H1 (cell line): ENCODE data around the gene CSRP1. TPM values are rescaled to one million over a fixed set of nuclear protein-coding genes. Genes with fewer than 3 reads are reported as not detected.

ENCODE experiments used
- CTCF ChIA-PET: fragments of 300-600 bp; sonication (Branson Sonifier 250); formaldehyde crosslinking; loops from one replicate; lab custom pipeline; 2021; ENCODE audit not compliant: partially characterized antibody; lab: Charles Lee
- POLR2A ChIA-PET: fragments of 300-600 bp; sonication (Branson Sonifier 250); formaldehyde crosslinking; loops from one replicate; lab custom pipeline; 2021; ENCODE audit warnings: inconsistent platforms; ENCODE audit not compliant: partially characterized antibody; lab: Charles Lee
- DNase-seq, 2 experiments: peaks; one replicate each; pipeline versions ENCODE4 v3.0.0 to v3.0.0-alpha.2; 2010 to 2022; ENCODE audit warnings: low spot score in 2 of 2, low read depth in 1 of 2, mixed read lengths in 1 of 2
- FAIRE-seq: peaks from 2 replicates; lab custom pipeline; 2011; peaks lifted over from hg19 to GRCh38; lab: Jason Lieb, UNC
- H2AFZ ChIP-seq: 2 replicates; pipeline ENCODE4 v1.8.1; 2012; ENCODE audit warnings: low read length, inconsistent platforms
- H2AK5ac ChIP-seq: 2 replicates; pipeline ENCODE4 v1.6.1; 2013; ENCODE audit warnings: low read depth, low read length
- H2BK120ac ChIP-seq: replicated peaks from 2 replicates; pipeline ENCODE3; 2013; ENCODE audit warnings: low read depth, low read length, inconsistent platforms
- H2BK12ac ChIP-seq: 2 replicates; pipeline ENCODE4 v1.6.1; 2013; ENCODE audit warnings: low read depth, low read length
- H2BK15ac ChIP-seq: 2 replicates; pipeline ENCODE4 v1.6.1; 2013; ENCODE audit warnings: low read length
- H2BK20ac ChIP-seq: 2 replicates; pipeline ENCODE4 v1.6.1; 2013; ENCODE audit warnings: low read length
- H2BK5ac ChIP-seq: 2 replicates; pipeline ENCODE4 v1.6.1; 2013; ENCODE audit warnings: low read depth, low read length
- H3K14ac ChIP-seq: 2 replicates; pipeline ENCODE4 v1.6.1; 2013; ENCODE audit warnings: inconsistent platforms; ENCODE audit not compliant: insufficient read length
- H3K18ac ChIP-seq: 2 replicates; pipeline ENCODE4 v1.6.1; 2013; ENCODE audit warnings: low read length; ENCODE audit errors: extremely low read depth
- H3K23ac ChIP-seq: 2 replicates; pipeline ENCODE4 v1.6.1; 2013; ENCODE audit warnings: inconsistent platforms; ENCODE audit not compliant: insufficient read length
- H3K23me2 ChIP-seq: 2 replicates; pipeline ENCODE4 v1.6.1; 2013; ENCODE audit warnings: low read depth, low read length
- H3K27ac ChIP-seq: 2 replicates; pipeline ENCODE4 v1.6.1; 2011; ENCODE audit warnings: low read depth, low read length, inconsistent platforms
- H3K27me3 ChIP-seq, 4 experiments: replicated peaks in 1 of 4; 1 replicate in 1 of 4; 2 replicates in 3 of 4; pipeline versions ENCODE4 v1.6.1 to v1.8.1; 2011 to 2013; ENCODE audit warnings: low read length in 3 of 4, mild to moderate bottlenecking in 3 of 4, inconsistent platforms in 2 of 4, mixed read lengths in 2 of 4, moderate library complexity in 1 of 4; ENCODE audit not compliant: control insufficient read depth in 3 of 4, insufficient read depth in 3 of 4; ENCODE audit errors: extremely low read depth in 1 of 4
- H3K36me3 ChIP-seq, 4 experiments: 2 replicates each; pipeline versions ENCODE4 v1.6.1 to v1.8.1; 2011 to 2013; ENCODE audit warnings: mild to moderate bottlenecking in 4 of 4, low read length in 3 of 4, moderate library complexity in 2 of 4, control low read depth in 1 of 4, inconsistent platforms in 1 of 4; ENCODE audit not compliant: insufficient read depth in 4 of 4, control insufficient read depth in 2 of 4
- H3K4ac ChIP-seq: replicated peaks from 2 replicates; pipeline ENCODE3; 2013; ENCODE audit warnings: low read length, low read depth, mixed read lengths, inconsistent platforms; ENCODE audit not compliant: insufficient read length
- H3K4me1 ChIP-seq, 4 experiments: replicated peaks in 1 of 4; 1 replicate in 1 of 4; 2 replicates in 3 of 4; pipeline versions ENCODE4 v1.6.1 to v1.8.1; 2011 to 2013; ENCODE audit warnings: low read length in 3 of 4, inconsistent platforms in 2 of 4, mixed read lengths in 1 of 4; ENCODE audit not compliant: insufficient read depth in 4 of 4, control insufficient read depth in 3 of 4
- H3K4me2 ChIP-seq, 2 experiments: 2 replicates each; pipeline versions ENCODE4 v1.6.1 to v1.8.1; 2011 to 2013; ENCODE audit warnings: low read depth in 2 of 2, low read length in 2 of 2, control low read depth in 1 of 2, inconsistent platforms in 1 of 2, mild to moderate bottlenecking in 1 of 2; ENCODE audit not compliant: insufficient read depth in 1 of 2
- H3K4me3 ChIP-seq, 4 experiments: fragments of 200-600, 300-600 bp in 1 of 4; sonication (generic), shearing (Covaris generic), sonication (Bioruptor Twin) in 1 of 4; 2 replicates each; pipeline versions ENCODE4 v1.5.1 to v1.8.1; 2011 to 2016; ENCODE audit warnings: low read length in 4 of 4, low read depth in 3 of 4, control low read depth in 2 of 4, inconsistent platforms in 2 of 4, mild to moderate bottlenecking in 2 of 4, mixed read lengths in 1 of 4, moderate library complexity in 1 of 4; ENCODE audit not compliant: insufficient read depth in 2 of 4; ENCODE audit errors: extremely low read depth in 1 of 4
- H3K56ac ChIP-seq: replicated peaks from 2 replicates; pipeline ENCODE3; 2013; ENCODE audit warnings: low read depth, mild to moderate bottlenecking, mixed read lengths, low read length, inconsistent platforms; ENCODE audit not compliant: insufficient read length
- H3K79me1 ChIP-seq: 2 replicates; pipeline ENCODE4 v1.6.1; 2013; ENCODE audit warnings: low read depth, low read length, control low read depth
- H3K79me2 ChIP-seq, 2 experiments: 2 replicates each; pipeline versions ENCODE4 v1.6.1 to v1.8.1; 2012 to 2013; ENCODE audit warnings: low read length in 2 of 2, mild to moderate bottlenecking in 2 of 2, inconsistent platforms in 1 of 2; ENCODE audit not compliant: insufficient read depth in 2 of 2, control insufficient read depth in 1 of 2
- H3K9ac ChIP-seq, 4 experiments: replicated peaks in 1 of 4; 1 replicate in 1 of 4; 2 replicates in 3 of 4; pipeline versions ENCODE4 v1.6.1 to v1.8.1; 2011 to 2013; ENCODE audit warnings: low read depth in 3 of 4, low read length in 3 of 4, control low read depth in 2 of 4, mild to moderate bottlenecking in 2 of 4, moderate library complexity in 2 of 4, inconsistent platforms in 1 of 4; ENCODE audit errors: extremely low read depth in 1 of 4
- H3K9me3 ChIP-seq, 2 experiments: 2 replicates each; pipeline versions ENCODE4 v1.6.1 to v1.8.1; 2012 to 2013; ENCODE audit warnings: mild to moderate bottlenecking in 2 of 2, moderate library complexity in 2 of 2, control low read depth in 1 of 2, inconsistent platforms in 1 of 2, low read depth in 1 of 2, low read length in 1 of 2, mixed read lengths in 1 of 2; ENCODE audit not compliant: insufficient read depth in 2 of 2
- H4K20me1 ChIP-seq, 2 experiments: replicated peaks in 1 of 2; 2 replicates each; pipeline versions ENCODE3 to v1.8.1; 2011 to 2013; ENCODE audit warnings: inconsistent platforms in 2 of 2, low read length in 2 of 2, mild to moderate bottlenecking in 1 of 2; ENCODE audit not compliant: insufficient read depth in 2 of 2, control insufficient read depth in 1 of 2
- H4K5ac ChIP-seq: 2 replicates; pipeline ENCODE4 v1.6.1; 2013; ENCODE audit warnings: low read length, low read depth, mixed read lengths, inconsistent platforms; ENCODE audit not compliant: insufficient read length
- H4K8ac ChIP-seq: 2 replicates; pipeline ENCODE4 v1.8.0; 2013; ENCODE audit warnings: mild to moderate bottlenecking, moderate library complexity, low read length, inconsistent platforms; ENCODE audit not compliant: insufficient read depth; ENCODE audit errors: extremely low read depth
- H4K91ac ChIP-seq: replicated peaks from 2 replicates; pipeline ENCODE3; 2013; ENCODE audit warnings: low read length, mixed read lengths, inconsistent platforms; ENCODE audit not compliant: insufficient read length
- RXRA ChIP-seq: IDR thresholded peaks from 2 replicates; pipeline ENCODE4 v1.6.1; 2011; ENCODE audit warnings: low read depth, mild to moderate bottlenecking, low read length, moderate library complexity; ENCODE audit not compliant: insufficient read depth
- SP1 ChIP-seq: IDR thresholded peaks from 2 replicates; pipeline ENCODE4 v1.6.1; 2011; ENCODE audit warnings: low read depth, low read length
- WGBS, 2 experiments: shearing (Covaris generic) in 1 of 2; methylation state at CpG; one replicate each; pipeline versions ENCODE4 v1.1.6 to v1.1.7; 2013 to 2015; ENCODE audit warnings: low lambda C conversion rate in 2 of 2, mixed read lengths in 2 of 2, inconsistent platforms in 1 of 2, low coverage in 1 of 2, missing lambda C conversion rate in 1 of 2; ENCODE audit not compliant: insufficient replicate concordance in 2 of 2, insufficient coverage in 1 of 2, insufficient read length in 1 of 2; ENCODE audit errors: extremely low coverage in 1 of 2, missing lambda C conversion rate in 1 of 2; 5-methylcytosine and 5-hydroxymethylcytosine counted together
- polyA plus RNA-seq, 7 experiments: library from polyadenylated mRNA; depleted of rRNA in 3 of 7; stranded (reverse) in 5 of 7; unstranded in 2 of 7; fragments of >200 nt in 5 of 7; fragments of 200-250 nt in 2 of 7; gene quantifications; 1 replicate in 5 of 7; 2 replicates in 1 of 7; 4 replicates in 1 of 7; pipeline versions ENCODE4 v1.2.1 to v1.2.3, GENCODE V29; 2011 to 2013; ENCODE audit warnings: missing spikeins in 2 of 7, mixed read lengths in 2 of 7
- total RNA-seq: library from RNA; stranded (reverse); fragmentation: NEBNext Ultra II Directional; extraction: Animal tissue kit (Norgen Biotek cat#: 25700); gene quantifications from 2 replicates; pipeline ENCODE4 v1.2.1, GENCODE V29; 2021

The CSRP1 gene
- total and polyA plus RNA-seq, 2 of the 8 experiments (the other 6 are each of a cell fraction or from before 2014, with no cell fraction given), result 14.2 to 22.3 TPM

DNA sequence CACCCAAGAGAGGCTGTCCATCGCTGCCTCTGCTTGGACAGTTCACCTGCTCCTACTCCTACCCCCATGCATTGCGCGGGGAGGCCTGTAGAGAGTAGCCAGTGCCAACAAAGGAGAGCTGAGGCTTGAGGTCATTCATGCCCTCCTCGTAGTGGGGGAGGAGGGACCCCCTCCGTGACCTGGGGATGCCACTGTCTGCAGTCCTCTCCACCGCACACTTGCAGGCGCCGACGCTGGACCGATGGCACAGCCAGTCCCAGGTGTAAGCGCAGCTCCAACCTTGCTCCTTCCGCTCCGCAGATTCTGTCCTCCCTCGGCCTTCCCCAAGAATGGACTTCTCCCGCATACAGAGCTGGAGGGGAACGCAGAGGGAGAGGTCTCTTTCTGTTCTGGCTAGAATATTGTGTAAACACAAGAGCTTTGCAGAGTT is 37.3 kb downstream of the CSRP1 start:
- Histone ChIP-seq H3K14ac (no peak overlapping the region), H3K4me1 (peaks cover 0 to 19% (median 11%) of the 10 kb centered on the region in 4 experiments; a peak in 6 of 7 replicates), H2AK5ac (no peak overlapping the region), H3K79me1 (peaks cover 11% of the 10 kb centered on the region), H3K79me2 (peaks cover 3 to 17% of the 10 kb centered on the region in 2 experiments; a peak in 2 of 4 replicates), H3K4ac (no peak overlapping the region), H2BK15ac (peak overlapping the region; percentile 96; the same call in 1 of the 2 replicates), H4K5ac (no peak overlapping the region), H2BK5ac (peak overlapping the region; percentile 92; the same call in 1 of the 2 replicates), H3K23me2 (peaks cover 16% of the 10 kb centered on the region), H4K8ac (no peak overlapping the region), H3K27me3 (peaks cover 5 to 35% (median 31%) of the 10 kb centered on the region in 4 experiments), H3K4me3 (peak overlapping the region; percentile 64 to 75 (median 69)), H3K9me3 (no peaks in the 10 kb centered on the region), H4K91ac (peak overlapping the region; percentile 45), H3K56ac (no peak overlapping the region), H2BK120ac (no peak overlapping the region), H4K20me1 (peaks cover 0 to 12% of the 10 kb centered on the region in 2 experiments), H3K18ac (peak overlapping the region; percentile 34; the same call in 1 of the 2 replicates), H3K9ac (peak overlapping the region in 2 of 4 experiments; percentile 62 to 65; a peak in 2 of 7 replicates), H2AFZ (peak overlapping the region; percentile 64; the same call in 1 of the 2 replicates), H2BK12ac (peak overlapping the region; percentile 41; the same call in 1 of the 2 replicates), H3K23ac (no peak overlapping the region), H3K36me3 (peaks cover 3 to 12% (median 6%) of the 10 kb centered on the region in 4 experiments; a peak in 4 of 8 replicates), H3K27ac (no peak overlapping the region), H2BK20ac (peak overlapping the region; percentile 11; the same call in 1 of the 2 replicates), H3K4me2 (peak overlapping the region; percentile 91 to 99)
- FAIRE-seq, result no peak
- WGBS, 2 experiments, result 10% methylated on average over 16 of the region's 16 CpGs; no CpG with 5 or more reads in 1 of the 2 experiments
- no peak for DNase-seq
- POLR2A ChIA-PET, result interaction anchor here (1.4 to 2.3 kb wide), 7 partner anchors 10 to 93 kb away, joined by 4 to 11 read pairs (median 7); no protein-coding TSS in a partner anchor
- CTCF ChIA-PET, result interaction anchor here (0.7 to 12.0 kb wide), 13 partner anchors 8 to 79 kb away, joined by 3 to 96 read pairs (median 5); no protein-coding TSS in a partner anchor
- TF ChIP-seq SP1 (0 out of 2 replicates have a peak, but pooled peaks have one; percentile 9), RXRA (no peak)
